Vagina (tissue), 2 donors: ENCODE data around the gene CCM2. TPM values are rescaled to one million over a fixed set of nuclear protein-coding genes. Genes with fewer than 3 reads are reported as not detected.
A peak's percentile ranks its signal among the peaks of the same experiment; 100 is the strongest.

ENCODE experiments used
- DNase-seq, 2 donors: peaks; one replicate each; pipeline ENCODE4 v3.0.0-alpha.2; 2017; ENCODE audit errors: extremely low spot score in 2 of 2
- H3K27ac ChIP-seq: fragments of 200-600 bp; sonication (generic); one replicate; pipeline ENCODE4 v1.5.1; 2019
- H3K27me3 ChIP-seq: fragments of 200-600 bp; sonication (generic); one replicate; pipeline ENCODE4 v1.5.1; 2019
- H3K36me3 ChIP-seq, 2 donors: fragments of 200-600 bp; sonication (generic); one replicate each; pipeline ENCODE4 v1.5.1; 2017 to 2019
- H3K4me1 ChIP-seq: fragments of 200-600 bp; sonication (generic); one replicate; pipeline ENCODE4 v1.5.1; 2019
- H3K4me3 ChIP-seq, 2 donors: fragments of 200-600 bp; sonication (generic); 1 replicate in 1 of 2; 2 replicates in 1 of 2; pipeline ENCODE4 v1.5.1; 2016 to 2019
- H3K9me3 ChIP-seq: fragments of 200-600 bp; sonication (generic); one replicate; pipeline ENCODE4 v1.5.1; 2019
- POLR2A ChIP-seq, 2 donors: fragments of 450-650 bp; IDR thresholded peaks; one replicate each; pipeline ENCODE4 v1.6.1; 2017; ENCODE audit warnings: antibody characterized with exemption in 2 of 2, mild to moderate bottlenecking in 2 of 2, moderate library complexity in 2 of 2
- POLR2AphosphoS5 ChIP-seq, 2 donors: sonication (generic); formaldehyde crosslinking; IDR thresholded peaks; one replicate each; pipeline ENCODE4 v1.9.0; 2017; ENCODE audit warnings: antibody characterized with exemption in 2 of 2, mild to moderate bottlenecking in 2 of 2, low read depth in 1 of 2; ENCODE audit not compliant: insufficient read depth in 1 of 2
- intact Hi-C: fragments of 100-400 bp; cut with DNase I; formaldehyde crosslinking; loops from one replicate; pipeline ENCODE4 v1.15.1; 2023
- total RNA-seq: library from RNA; depleted of rRNA; stranded (reverse); fragments of >200 nt; gene quantifications from one replicate; pipeline ENCODE4 v1.2.3, GENCODE V29; 2016
- TF ChIP-seq, protein P1 (sequence below), 3 experiments: fragments of 450-650 bp in 2 of 3; fragments of 200-600 bp in 1 of 3; sonication (generic) in 1 of 3; IDR thresholded peaks; one replicate each; pipeline ENCODE4 v1.5.1; 2017 to 2019; ENCODE audit warnings: antibody characterized with exemption in 3 of 3, mild to moderate bottlenecking in 2 of 3, moderate library complexity in 2 of 3

Gene CCM2
- total RNA-seq, 1 donor from 2014 or later, result 44.2 TPM

GRCh38 chr7:44958645-44959344 lies 41.2 kb upstream of the CCM2 start:
- peaks cover 14% of the 10 kb centered on the region for H3K4me1 ChIP-seq
- TF ChIP-seq POLR2A (IDR thresholded peaks at IDR 0.05) (no peak), POLR2AphosphoS5 (IDR thresholded peaks at IDR 0.05; ENCODE audit: insufficient read depth in 1 of 2, low read depth in 1 of 2) (no peak)
- TF ChIP-seq, protein P1, sequence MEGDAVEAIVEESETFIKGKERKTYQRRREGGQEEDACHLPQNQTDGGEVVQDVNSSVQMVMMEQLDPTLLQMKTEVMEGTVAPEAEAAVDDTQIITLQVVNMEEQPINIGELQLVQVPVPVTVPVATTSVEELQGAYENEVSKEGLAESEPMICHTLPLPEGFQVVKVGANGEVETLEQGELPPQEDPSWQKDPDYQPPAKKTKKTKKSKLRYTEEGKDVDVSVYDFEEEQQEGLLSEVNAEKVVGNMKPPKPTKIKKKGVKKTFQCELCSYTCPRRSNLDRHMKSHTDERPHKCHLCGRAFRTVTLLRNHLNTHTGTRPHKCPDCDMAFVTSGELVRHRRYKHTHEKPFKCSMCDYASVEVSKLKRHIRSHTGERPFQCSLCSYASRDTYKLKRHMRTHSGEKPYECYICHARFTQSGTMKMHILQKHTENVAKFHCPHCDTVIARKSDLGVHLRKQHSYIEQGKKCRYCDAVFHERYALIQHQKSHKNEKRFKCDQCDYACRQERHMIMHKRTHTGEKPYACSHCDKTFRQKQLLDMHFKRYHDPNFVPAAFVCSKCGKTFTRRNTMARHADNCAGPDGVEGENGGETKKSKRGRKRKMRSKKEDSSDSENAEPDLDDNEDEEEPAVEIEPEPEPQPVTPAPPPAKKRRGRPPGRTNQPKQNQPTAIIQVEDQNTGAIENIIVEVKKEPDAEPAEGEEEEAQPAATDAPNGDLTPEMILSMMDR (IDR thresholded peaks at IDR 0.05), result no peak
- H3K36me3 ChIP-seq, result no peaks in the 10 kb centered on the region
- no peak overlapping the region for H3K4me3 ChIP-seq
- H3K27me3 ChIP-seq, result no peaks in the 10 kb centered on the region
- intact Hi-C loops, result no loop called here
- no peaks in the 10 kb centered on the region for H3K9me3 ChIP-seq
- no peak for DNase-seq
- H3K27ac ChIP-seq, result no peak overlapping the region

GRCh38 chr7:44959433-44959951 lies 40.5 kb upstream of the CCM2 start:
- intact Hi-C loops, result no loop called here
- Histone ChIP-seq H3K4me3 (no peak overlapping the region), H3K9me3 (no peaks in the 10 kb centered on the region), H3K4me1 (peaks cover 14% of the 10 kb centered on the region), H3K27me3 (no peaks in the 10 kb centered on the region), H3K36me3 (no peaks in the 10 kb centered on the region), H3K27ac (no peak overlapping the region)
- DNase-seq, result no peak
- TF ChIP-seq, protein P1 (IDR thresholded peaks at IDR 0.05), result no peak
- TF ChIP-seq POLR2AphosphoS5 (IDR thresholded peaks at IDR 0.05; ENCODE audit: insufficient read depth in 1 of 2, low read depth in 1 of 2) (no peak), POLR2A (IDR thresholded peaks at IDR 0.05) (no peak)

DNA sequence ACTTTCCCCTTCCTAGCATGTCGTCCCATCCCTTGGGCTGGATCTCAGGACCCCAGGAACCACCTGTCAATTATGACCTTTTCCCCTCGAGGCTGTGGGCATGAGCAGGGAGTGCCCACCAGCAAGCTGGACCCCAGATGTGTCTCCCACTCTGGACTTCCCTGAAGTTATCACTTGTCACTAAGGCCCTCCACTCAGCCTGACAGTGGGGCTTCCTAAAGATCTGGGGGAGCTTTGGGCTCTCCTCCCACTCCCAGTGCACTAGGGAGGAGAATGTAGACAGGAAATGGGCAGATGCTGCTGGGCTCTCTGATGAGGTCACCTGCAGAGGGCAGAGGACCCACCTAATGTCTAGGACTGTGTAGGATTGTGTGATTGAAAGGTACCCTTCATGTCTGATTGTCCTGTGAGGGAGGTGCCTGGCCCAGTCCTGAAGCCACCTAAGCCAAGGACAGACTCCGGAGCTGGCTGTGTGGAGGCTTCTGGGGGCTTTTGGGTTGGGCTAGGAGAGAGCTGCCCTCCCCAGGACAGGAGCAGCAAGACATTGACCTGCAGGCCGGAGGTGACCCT lies 39.9 kb upstream of the CCM2 start:
- Histone ChIP-seq H3K4me3 (no peak overlapping the region), H3K9me3 (no peaks in the 10 kb centered on the region), H3K36me3 (no peaks in the 10 kb centered on the region), H3K4me1 (peaks cover 14% of the 10 kb centered on the region), H3K27ac (no peak overlapping the region), H3K27me3 (no peaks in the 10 kb centered on the region)
- intact Hi-C loops, result no loop called here
- no peak for DNase-seq
- TF ChIP-seq POLR2AphosphoS5 (IDR thresholded peaks at IDR 0.05; ENCODE audit: insufficient read depth in 1 of 2, low read depth in 1 of 2), result no peak
- TF ChIP-seq, protein P1 (IDR thresholded peaks at IDR 0.05), result no peak
- TF ChIP-seq POLR2A (IDR thresholded peaks at IDR 0.05), result no peak

DNA sequence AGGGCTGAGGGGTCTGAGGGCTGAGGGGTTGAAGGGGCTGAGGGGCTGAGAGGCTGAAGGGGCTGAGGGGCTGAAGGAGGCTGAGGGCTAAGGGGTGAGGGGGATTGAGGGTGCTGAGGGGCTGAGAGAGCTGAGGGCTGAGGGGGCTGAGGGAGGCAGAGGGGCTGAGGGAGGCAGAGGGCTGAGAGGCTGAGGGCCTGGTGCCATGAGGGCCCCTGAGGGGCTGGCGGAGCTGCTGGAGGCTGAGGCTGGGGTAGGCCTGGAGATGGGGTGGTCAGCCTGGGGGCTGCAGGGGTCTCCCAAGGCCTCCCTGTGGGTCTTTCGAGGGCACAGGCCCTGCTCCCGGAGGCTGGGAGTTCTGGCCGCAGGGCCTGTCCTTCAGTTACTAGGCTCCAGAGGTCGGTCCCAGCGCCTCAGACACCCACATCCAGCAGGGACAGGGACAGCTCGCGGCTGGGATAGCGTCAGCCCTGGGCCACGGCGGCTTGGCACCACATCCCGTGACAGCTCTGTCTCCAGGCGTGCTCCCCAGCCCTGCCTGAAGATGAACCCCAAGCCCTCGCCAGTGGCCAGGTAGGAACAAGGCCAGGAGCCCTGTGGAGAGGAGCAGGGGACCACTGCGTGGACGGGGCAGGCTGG lies 38.0 kb upstream of the CCM2 start:
- Histone ChIP-seq H3K4me3 (peak overlapping the region; percentile 39 to 41), H3K9me3 (no peaks in the 10 kb centered on the region), H3K36me3 (no peaks in the 10 kb centered on the region), H3K27ac (peak overlapping the region; percentile 27), H3K4me1 (peaks cover 14% of the 10 kb centered on the region), H3K27me3 (no peaks in the 10 kb centered on the region)
- no peak for DNase-seq
- intact Hi-C loops, result no loop called here
- TF ChIP-seq, protein P1 (IDR thresholded peaks at IDR 0.05), result no peak
- TF ChIP-seq POLR2A (IDR thresholded peaks at IDR 0.05) (no peak), POLR2AphosphoS5 (IDR thresholded peaks at IDR 0.05; ENCODE audit: insufficient read depth in 1 of 2, low read depth in 1 of 2) (no peak)
